Measurements from ENCODE around the gene KLF7. TPM values are rescaled to one million over a fixed set of nuclear protein-coding genes. Genes with fewer than 3 reads are reported as not detected.
A peak's percentile ranks its signal among the peaks of the same experiment; 100 is the strongest.

KLF7 gene
- total RNA-seq, 2 experiments from 2014 or later = 90.1 to 96.9 TPM

GRCh38 chr2:207137596-207138337 lies 28.0 kb downstream of the KLF7 start:
- H3K27me3 ChIP-seq (ENCODE audit: control insufficient read depth in 1 of 2, insufficient read depth in 2 of 2, low read length in 2 of 2) = no peaks in the 10 kb centered on the region
- Mint-ChIP-seq H3K27me3 (no peaks in the 10 kb centered on the region), H3K4me1 (ENCODE audit: low read depth) (peaks cover 70% of the 10 kb centered on the region), H3K27ac (peak overlapping the region; percentile 19), H3K9me3 (no peaks in the 10 kb centered on the region), H3K36me3 (ENCODE audit: low read depth) (peaks cover 18% of the 10 kb centered on the region), H3K4me3 (no peak overlapping the region)
- DNase-seq = no peak
- CTCF ChIA-PET = no interaction called here
- no peak overlapping the region for H3K4me3 ChIP-seq (ENCODE audit: low read length)
- peaks cover 57% of the 10 kb centered on the region for H3K4me1 ChIP-seq (ENCODE audit: insufficient read depth, low read length)
- ATAC-seq (ENCODE audit: poor library complexity) = no peak
- no peak for TF ChIP-seq CTCF (IDR thresholded peaks at IDR 0.05)
- H3K27ac ChIP-seq (ENCODE audit: low read depth in 1 of 2, low read length in 2 of 2) = no peak overlapping the region
- intact Hi-C loops (cut with DNase I, micrococcal nuclease) = loop anchor here in 1 of 2 experiments (5.0 kb wide), 1 partner anchor 335 kb away; no protein-coding TSS in a partner anchor
- POLR2A ChIA-PET = interaction anchor here (8.0 kb wide), 1 partner anchor 28 kb away, joined by 463 read pairs; the partner anchor contains the start of gene KLF7
- no peaks in the 10 kb centered on the region for H3K36me3 ChIP-seq (ENCODE audit: insufficient read depth, low read length)
- no peaks in the 10 kb centered on the region for H3K9me3 ChIP-seq (ENCODE audit: control insufficient read depth in 1 of 2, insufficient read depth in 1 of 2, low read length in 2 of 2)

GRCh38 chr2:207136874-207137273 lies 28.9 kb downstream of the KLF7 start:
- Histone ChIP-seq H3K27ac (ENCODE audit: low read depth in 1 of 2, low read length in 2 of 2) (no peak overlapping the region), H3K4me3 (ENCODE audit: low read length) (no peak overlapping the region), H3K36me3 (ENCODE audit: insufficient read depth, low read length) (no peaks in the 10 kb centered on the region), H3K9me3 (ENCODE audit: control insufficient read depth in 1 of 2, insufficient read depth in 1 of 2, low read length in 2 of 2) (no peaks in the 10 kb centered on the region), H3K27me3 (ENCODE audit: control insufficient read depth in 1 of 2, insufficient read depth in 2 of 2, low read length in 2 of 2) (no peaks in the 10 kb centered on the region), H3K4me1 (ENCODE audit: insufficient read depth, low read length) (peaks cover 54% of the 10 kb centered on the region)
- intact Hi-C loops (cut with DNase I, micrococcal nuclease) = loop anchor here in 1 of 2 experiments (5.0 kb wide), 1 partner anchor 335 kb away; no protein-coding TSS in a partner anchor
- Mint-ChIP-seq H3K9me3 (no peaks in the 10 kb centered on the region), H3K27me3 (no peaks in the 10 kb centered on the region), H3K4me3 (no peak overlapping the region), H3K27ac (peak overlapping the region; percentile 77), H3K36me3 (ENCODE audit: low read depth) (peaks cover 18% of the 10 kb centered on the region), H3K4me1 (ENCODE audit: low read depth) (peaks cover 70% of the 10 kb centered on the region)
- TF ChIP-seq CTCF (IDR thresholded peaks at IDR 0.05) = no peak
- CTCF ChIA-PET = no interaction called here
- POLR2A ChIA-PET = no interaction called here
- no peak for ATAC-seq (ENCODE audit: poor library complexity)
- no peak for DNase-seq

GRCh38 chr2:207135801-207136457 lies 29.8 kb downstream of the KLF7 start:
- no peak for DNase-seq
- intact Hi-C loops (cut with DNase I, micrococcal nuclease) = loop anchor here (1.0 to 5.0 kb wide), 2 partner anchors 7 to 336 kb away; no protein-coding TSS in a partner anchor
- peak; percentile 57 for ATAC-seq (ENCODE audit: poor library complexity)
- TF ChIP-seq CTCF (IDR thresholded peaks at IDR 0.05) = no peak
- H3K27me3 Mint-ChIP-seq = no peaks in the 10 kb centered on the region
- H3K9me3 Mint-ChIP-seq = no peaks in the 10 kb centered on the region
- Histone ChIP-seq H3K27me3 (ENCODE audit: control insufficient read depth in 1 of 2, insufficient read depth in 2 of 2, low read length in 2 of 2) (no peaks in the 10 kb centered on the region), H3K9me3 (ENCODE audit: control insufficient read depth in 1 of 2, insufficient read depth in 1 of 2, low read length in 2 of 2) (no peaks in the 10 kb centered on the region), H3K27ac (ENCODE audit: low read depth in 1 of 2, low read length in 2 of 2) (no peak overlapping the region), H3K4me3 (ENCODE audit: low read length) (no peak overlapping the region), H3K4me1 (ENCODE audit: insufficient read depth, low read length) (peaks cover 44% of the 10 kb centered on the region), H3K36me3 (ENCODE audit: insufficient read depth, low read length) (no peaks in the 10 kb centered on the region)
- ChIA-PET POLR2A (interaction anchor here (2.1 kb wide), 1 partner anchor 29 kb away, joined by 24 read pairs; the partner anchor contains the start of gene KLF7), CTCF (no interaction called here)
- peaks cover 70% of the 10 kb centered on the region for H3K4me1 Mint-ChIP-seq (ENCODE audit: low read depth)
- H3K36me3 Mint-ChIP-seq (ENCODE audit: low read depth) = peaks cover 18% of the 10 kb centered on the region
- H3K27ac Mint-ChIP-seq = peak overlapping the region; percentile 77
- H3K4me3 Mint-ChIP-seq = peak overlapping the region; percentile 31
